ENCODE results near the gene CYSLTR2.

- TF ChIP-seq CTCF (IDR thresholded peaks at IDR 0.05) = no peak
- no peak for TF ChIP-seq POLR2A (IDR thresholded peaks at IDR 0.05)
Observed at GRCh38 chr13:48626726-48627451, 26.8 kb upstream of the CYSLTR2 start.
